ENCODE results near the gene POLD1. TPM values are rescaled to one million over a fixed set of nuclear protein-coding genes. Genes with fewer than 3 reads are reported as not detected.

The POLD1 gene
- total and polyA plus RNA-seq, 8 donors, result 11.4 to 98.0 (median 32.3) TPM

DNA sequence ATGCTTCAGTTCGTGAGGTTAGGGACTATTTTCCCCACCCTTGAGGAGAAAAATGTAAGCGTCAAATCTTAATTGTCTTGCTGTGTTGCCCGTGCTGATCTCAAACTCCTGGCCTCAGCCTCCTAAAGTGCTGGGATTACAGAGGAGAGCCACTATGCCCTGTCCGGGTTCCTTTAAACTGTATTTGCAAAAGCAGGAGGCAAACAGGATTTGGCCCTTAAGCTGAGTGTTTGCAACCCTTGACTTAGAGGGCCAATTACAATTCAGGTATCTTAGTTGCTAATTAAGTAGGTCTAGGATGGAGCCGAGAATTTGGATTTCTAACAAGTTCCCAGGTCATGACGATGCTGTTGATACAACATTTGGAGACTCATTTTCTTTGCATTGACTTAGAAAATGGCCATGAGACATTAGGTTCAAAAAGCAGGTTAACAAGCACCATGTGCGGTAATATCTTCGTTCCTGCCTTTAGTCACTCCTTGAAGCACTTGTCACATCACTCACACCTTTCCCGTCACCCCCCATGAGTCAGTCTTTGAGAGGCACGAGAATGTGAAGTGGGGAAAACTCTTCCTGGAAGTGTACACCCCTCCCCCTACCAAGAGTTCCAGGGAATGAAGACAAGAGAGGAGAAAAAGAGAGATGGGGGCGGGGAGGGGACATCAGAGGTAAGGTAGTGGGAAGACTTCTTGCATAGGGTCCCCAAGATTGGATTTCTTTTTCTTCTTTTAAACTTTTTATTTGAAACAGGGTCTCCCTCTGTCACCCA is 21.3 kb upstream of the POLD1 start:
- no peak for DNase-seq
- H3K4me3 ChIP-seq, result no peak overlapping the region
- H3K27me3 ChIP-seq, result peaks cover 0 to 5% (median 0%) of the 10 kb centered on the region in 3 donors
- peaks cover 0 to 11% (median 5%) of the 10 kb centered on the region in 4 donors for H3K4me1 ChIP-seq
- no peak for TF ChIP-seq EP300 (IDR thresholded peaks at IDR 0.05)
- TF ChIP-seq POLR2A (IDR thresholded peaks at IDR 0.05), result no peak
- TF ChIP-seq, protein P1, sequence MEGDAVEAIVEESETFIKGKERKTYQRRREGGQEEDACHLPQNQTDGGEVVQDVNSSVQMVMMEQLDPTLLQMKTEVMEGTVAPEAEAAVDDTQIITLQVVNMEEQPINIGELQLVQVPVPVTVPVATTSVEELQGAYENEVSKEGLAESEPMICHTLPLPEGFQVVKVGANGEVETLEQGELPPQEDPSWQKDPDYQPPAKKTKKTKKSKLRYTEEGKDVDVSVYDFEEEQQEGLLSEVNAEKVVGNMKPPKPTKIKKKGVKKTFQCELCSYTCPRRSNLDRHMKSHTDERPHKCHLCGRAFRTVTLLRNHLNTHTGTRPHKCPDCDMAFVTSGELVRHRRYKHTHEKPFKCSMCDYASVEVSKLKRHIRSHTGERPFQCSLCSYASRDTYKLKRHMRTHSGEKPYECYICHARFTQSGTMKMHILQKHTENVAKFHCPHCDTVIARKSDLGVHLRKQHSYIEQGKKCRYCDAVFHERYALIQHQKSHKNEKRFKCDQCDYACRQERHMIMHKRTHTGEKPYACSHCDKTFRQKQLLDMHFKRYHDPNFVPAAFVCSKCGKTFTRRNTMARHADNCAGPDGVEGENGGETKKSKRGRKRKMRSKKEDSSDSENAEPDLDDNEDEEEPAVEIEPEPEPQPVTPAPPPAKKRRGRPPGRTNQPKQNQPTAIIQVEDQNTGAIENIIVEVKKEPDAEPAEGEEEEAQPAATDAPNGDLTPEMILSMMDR (IDR thresholded peaks at IDR 0.05), result no peak
- no peak for TF ChIP-seq POLR2AphosphoS5 (IDR thresholded peaks at IDR 0.05)
- 52 to 66% (median 57%) methylated on average over 11 of the region's 11 CpGs for WGBS, 5 donors
- H3K9me3 ChIP-seq, result no peaks in the 10 kb centered on the region
- H3K27ac ChIP-seq, result no peak overlapping the region
- no peaks in the 10 kb centered on the region for H3K36me3 ChIP-seq
- intact Hi-C loops (cut with DNase I; ENCODE audit: low total_unique reads), result no loop called here

DNA sequence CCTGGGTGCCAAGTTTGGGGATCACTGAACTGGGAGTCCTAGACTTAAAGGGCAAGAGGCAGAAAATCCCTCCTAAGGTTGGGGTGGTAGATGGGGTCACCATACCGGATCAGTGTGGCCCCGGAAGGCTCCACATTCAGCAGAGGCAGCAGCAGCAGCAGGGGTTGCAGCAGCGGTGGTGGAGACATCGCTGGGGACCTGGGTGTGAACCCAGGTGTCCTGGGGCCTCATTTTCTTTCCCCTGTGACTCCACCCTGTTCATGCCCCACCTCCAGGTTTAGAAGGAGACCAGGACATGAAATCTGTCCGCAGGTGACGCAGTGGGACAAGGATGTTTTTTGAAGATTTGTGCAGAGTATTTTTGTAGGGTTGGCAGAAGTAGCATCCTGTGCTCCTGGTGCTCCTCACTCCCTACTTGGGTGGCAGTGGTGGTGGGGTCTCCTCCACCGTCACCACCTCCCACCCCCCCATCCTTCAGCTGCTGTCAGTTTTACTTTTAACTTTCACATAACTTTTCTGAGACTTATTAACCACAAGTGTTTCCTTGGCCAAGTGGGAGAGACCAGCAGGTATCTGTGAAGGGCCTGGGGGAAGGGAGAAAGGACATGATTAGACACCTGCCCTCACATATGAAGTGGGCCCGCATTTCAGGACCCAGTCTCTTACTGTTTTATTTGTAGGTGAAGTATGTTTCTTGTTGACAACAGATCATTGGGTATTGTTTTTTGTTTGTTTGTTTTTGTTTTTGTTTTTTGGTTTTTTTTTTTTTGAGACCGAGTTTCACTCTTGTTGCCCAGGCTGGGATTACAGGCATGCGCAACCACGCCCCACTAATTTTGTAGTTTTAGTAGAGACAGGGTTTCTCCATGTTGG is 18.5 kb upstream of the POLD1 start, which contains the start of gene NAPSA:
NAPSA (minus strand) TSS at position 206 of the 873 bp plus-strand sequence; CDS start at position 188, 18 bp downstream.
- WGBS, 5 donors, result 80 to 84% (median 83%) methylated on average over 11 of the region's 11 CpGs
- intact Hi-C loops (cut with DNase I; ENCODE audit: low total_unique reads), result loop anchor here (5.0 kb wide), 1 partner anchor 92 kb away; no protein-coding TSS in a partner anchor
- Histone ChIP-seq H3K9me3 (no peaks in the 10 kb centered on the region), H3K27me3 (no peaks in the 10 kb centered on the region), H3K4me3 (no peak within 1 kb of the TSS), H3K36me3 (no peaks in the 10 kb centered on the region), H3K4me1 (peaks cover 0 to 13% (median 12%) of the 10 kb centered on the region in 4 donors), H3K27ac (no peak within 1 kb of the TSS)
- no peak for DNase-seq
- TF ChIP-seq EP300 (IDR thresholded peaks at IDR 0.05) (no peak), POLR2A (IDR thresholded peaks at IDR 0.05) (no peak), POLR2AphosphoS5 (IDR thresholded peaks at IDR 0.05) (no peak)
- TF ChIP-seq, protein P1 (IDR thresholded peaks at IDR 0.05), result no peak

DNA sequence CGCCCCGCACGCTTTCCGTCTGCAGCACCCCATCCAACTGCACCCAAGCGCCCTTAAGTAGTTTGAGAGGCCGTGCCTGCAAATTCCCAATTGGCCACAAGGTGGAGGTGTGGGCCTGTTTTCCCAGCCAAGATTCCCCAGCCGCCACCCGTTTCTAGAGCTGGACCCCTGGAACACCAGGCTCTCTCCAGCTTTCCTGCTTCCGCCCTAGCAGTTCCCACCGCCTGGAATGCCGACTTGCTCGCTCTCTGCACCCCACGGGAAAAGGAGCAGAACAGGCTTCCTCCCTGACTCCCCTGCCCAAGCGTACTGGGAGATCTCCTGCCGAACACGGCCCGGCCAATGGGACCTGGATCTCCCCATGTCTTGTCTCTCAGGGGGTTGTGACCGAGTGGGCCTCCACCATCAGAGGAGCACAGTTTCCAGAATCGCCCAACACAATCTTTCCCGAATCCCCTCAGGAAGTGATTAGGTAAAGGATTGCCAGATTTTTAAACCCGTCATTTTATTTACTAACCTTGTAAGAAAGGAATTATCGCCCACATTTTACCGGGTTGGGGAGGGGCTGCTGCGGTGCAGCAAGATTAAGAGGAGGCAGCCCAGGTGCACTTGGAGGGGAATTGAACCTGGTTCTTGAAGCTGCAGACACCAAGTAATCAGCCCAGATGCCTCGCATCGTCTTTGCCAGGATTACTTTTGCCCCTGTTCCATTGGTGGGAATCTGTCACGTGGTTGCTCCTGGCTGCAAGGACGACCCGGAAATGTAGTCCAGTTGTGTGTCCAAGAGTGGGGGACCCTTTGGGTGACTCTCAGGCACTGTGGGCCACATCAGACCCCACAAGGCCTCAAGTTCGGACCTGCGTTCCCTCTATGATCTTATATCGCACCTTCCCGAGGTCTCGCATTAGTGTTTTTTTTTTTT is 15.2 kb upstream of the POLD1 start:
- DNase-seq, result peak; percentile 87 to 95
- H3K36me3 ChIP-seq, result no peaks in the 10 kb centered on the region
- 6 to 13% (median 7%) methylated on average over 32 to 34 of the region's 34 CpGs for WGBS, 5 donors
- intact Hi-C loops (cut with DNase I; ENCODE audit: low total_unique reads), result loop anchor here (5.0 kb wide), 1 partner anchor 88 kb away; no protein-coding TSS in a partner anchor
- no peaks in the 10 kb centered on the region for H3K9me3 ChIP-seq
- TF ChIP-seq, protein P1 (IDR thresholded peaks at IDR 0.05), result peak in 6 of 7 experiments; percentile 13 to 93 (median 88)
- peak in 1 of 3 donors; percentile 55 for TF ChIP-seq POLR2AphosphoS5 (IDR thresholded peaks at IDR 0.05)
- no peak for TF ChIP-seq EP300 (IDR thresholded peaks at IDR 0.05)
- TF ChIP-seq POLR2A (IDR thresholded peaks at IDR 0.05), result no peak
- peaks cover 0 to 13% (median 12%) of the 10 kb centered on the region in 4 donors for H3K4me1 ChIP-seq
- H3K27me3 ChIP-seq, result no peaks in the 10 kb centered on the region
- H3K27ac ChIP-seq, result peak overlapping the region; percentile 70 to 87 (median 79)
- peak overlapping the region; percentile 62 to 81 (median 66) for H3K4me3 ChIP-seq

Data from stomach (tissue), 9 donors.